GM19467 (cell line): ENCODE data around the gene SLC6A12.

Experiments
- ATAC-seq: cut with Tn5 transposase; IDR thresholded peaks from one replicate; pipeline ENCODE4 v1.9.1; 2021; ENCODE audit warnings: mild to moderate bottlenecking, moderate library complexity; ENCODE audit not compliant: unreplicated experiment

Gene SLC6A12

DNA sequence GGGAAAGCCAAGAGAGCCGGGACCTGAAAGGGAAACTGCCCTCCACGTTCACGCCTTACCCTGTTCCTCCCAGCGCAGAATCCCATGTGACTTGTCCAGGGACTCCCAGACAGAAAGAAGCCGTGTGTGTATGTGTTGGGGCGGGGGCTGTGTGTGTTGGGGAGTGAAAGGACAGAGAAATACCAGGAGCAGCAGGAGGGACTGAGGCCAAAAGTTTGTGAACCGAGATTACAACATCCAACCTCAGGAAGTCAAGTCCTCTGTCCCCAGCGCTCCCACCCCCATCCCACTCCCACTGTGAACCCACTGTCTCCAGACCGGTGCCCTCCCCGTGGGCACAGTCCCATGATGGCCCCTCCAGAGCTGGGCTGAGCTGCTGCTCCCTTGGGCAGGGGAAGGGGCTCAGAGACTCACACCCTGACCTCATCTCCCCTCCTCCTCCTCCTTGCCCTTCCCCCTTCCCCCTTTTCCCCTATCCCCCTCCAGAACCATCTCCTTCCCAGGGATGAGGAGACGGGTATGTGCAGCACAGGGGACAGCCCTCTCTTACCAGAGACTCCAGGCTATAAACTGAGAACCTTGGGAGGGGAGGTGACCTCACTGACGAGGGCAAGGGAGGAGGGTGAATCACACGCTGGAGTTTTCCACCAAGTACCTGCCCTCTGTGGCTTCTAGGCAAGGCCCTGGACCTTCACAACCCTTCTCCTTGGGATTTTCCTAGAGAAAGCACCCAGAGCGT is at the start of gene SLC6A12:
Gene SLC6A12, minus strand, starts transcription at position 155 of the 739 bp plus-strand sequence. CDS start 4,171 bp downstream, outside the sequence.
- ATAC-seq: no peak

DNA sequence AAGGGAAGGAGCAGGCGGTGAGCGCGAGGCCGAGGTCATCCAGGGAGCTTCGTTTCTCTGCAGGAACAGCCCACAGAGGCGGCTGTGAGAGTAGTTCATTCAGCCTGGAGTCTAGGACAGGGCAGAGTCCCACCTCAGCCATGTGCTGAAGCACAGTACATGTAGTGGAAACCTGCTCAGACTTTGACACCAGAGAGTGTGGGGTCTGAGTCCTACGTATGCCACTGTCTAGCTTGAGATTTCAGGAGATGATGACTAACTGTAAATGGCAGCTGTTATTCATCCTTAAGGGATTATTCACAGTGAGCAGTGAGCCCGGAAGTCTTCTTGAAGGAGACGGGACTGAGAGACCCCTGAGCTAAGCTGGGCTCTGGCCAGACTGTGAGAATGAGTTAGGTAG is 49.6 kb upstream of the SLC6A12 start:
- no peak for ATAC-seq

DNA sequence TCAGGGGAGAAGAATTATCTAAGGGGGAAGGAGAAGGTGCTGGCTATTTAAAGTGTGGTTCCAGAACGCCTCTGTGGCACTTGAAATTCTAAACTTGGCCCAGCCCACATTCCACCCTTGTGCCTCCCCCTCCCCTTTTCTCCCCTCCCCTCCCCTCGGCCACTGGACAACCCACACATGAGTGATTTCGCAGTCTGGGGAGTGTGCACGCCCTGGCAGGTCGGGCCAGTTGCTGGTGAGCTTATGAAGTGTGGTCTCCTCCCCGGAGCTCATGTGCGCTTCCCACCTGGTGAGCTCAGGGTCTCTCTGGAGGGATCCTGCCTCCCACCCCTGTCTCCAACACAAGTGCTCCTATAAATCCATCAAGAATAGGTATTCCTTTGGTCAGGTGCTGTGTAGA is 48.9 kb upstream of the SLC6A12 start, which contains the start of gene SLC6A13:
Gene SLC6A13, minus strand, starts transcription at position 20 of the 400 bp plus-strand sequence. CDS start 2,784 bp downstream, outside the sequence.
- ATAC-seq: no peak

DNA sequence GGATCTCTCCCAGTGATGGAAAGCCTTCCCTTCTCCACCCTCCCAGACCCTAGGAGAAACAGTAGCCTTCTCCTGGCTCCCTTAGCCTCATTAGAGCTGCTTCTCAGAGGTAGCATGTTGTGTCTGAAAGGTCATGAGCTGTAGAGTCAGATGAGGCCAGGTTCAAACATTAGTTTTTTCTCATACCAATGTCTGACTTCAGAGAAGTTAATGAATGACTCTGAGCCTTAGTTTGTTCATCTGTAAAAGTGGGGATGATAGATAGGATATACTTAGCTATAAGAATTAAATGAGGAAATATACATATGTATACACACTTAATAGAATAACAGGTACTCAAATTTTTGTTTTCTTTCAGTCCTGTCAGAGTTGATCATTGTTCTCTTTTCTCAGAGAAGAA is 48.2 kb upstream of the SLC6A12 start:
- ATAC-seq: no peak

DNA sequence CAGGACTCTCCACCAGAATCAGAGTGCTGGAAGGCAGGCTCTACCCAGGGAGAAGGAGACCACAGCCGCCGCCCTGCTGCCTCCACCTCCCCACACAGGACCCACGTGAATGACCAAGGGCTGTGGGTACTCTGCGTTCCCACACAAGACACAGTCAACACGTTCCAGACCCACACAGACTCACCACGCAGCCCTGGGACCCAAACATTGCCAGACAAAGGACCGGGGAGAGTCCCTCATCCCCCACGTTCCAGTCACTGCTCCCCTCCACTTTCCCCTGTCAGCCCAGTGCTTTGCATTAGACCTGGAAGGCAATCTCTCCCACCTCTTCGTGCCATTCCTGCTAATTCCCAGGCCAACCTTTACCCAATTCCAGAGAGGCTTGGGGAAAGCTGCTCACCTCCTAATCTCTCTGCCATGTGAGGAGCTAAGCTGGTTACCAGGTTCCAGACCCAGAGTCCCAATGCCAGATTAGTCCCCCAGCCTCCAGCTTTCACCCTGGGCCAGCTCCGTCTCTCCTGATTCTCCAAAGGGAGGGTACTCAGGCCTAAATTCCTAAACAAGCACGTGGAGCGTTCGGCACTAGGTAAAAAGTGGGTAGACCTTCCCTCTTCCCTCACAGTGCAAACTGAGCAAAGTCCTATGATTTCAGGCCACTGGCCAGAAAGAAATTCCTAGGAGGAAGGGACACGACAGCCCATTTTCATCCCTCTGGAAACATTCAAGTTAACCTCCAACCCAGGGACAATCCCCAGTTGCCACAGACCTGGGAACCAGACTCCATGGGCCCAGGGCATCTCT is 43.8 kb upstream of the SLC6A12 start:
- no peak for ATAC-seq

DNA sequence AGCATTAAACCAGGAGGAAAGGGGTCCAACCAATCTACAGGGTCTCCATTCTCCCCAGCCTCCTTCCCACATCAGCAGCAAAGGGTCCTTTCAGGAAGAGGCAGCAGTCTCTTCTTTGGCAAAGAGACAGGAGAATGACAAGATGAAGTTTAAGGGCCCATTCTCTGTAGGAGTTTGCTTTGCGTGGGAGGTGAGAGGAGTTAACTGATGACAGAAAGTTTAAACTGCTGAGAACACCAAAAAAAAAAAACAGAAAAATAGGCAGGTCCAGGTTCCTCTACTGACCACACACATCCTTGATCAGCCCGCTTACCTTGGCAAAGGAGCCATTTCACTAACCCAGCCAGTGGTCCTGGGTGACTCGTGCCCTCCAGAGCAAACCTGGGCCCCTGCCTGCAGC is 43.0 kb upstream of the SLC6A12 start:
- no peak for ATAC-seq

DNA sequence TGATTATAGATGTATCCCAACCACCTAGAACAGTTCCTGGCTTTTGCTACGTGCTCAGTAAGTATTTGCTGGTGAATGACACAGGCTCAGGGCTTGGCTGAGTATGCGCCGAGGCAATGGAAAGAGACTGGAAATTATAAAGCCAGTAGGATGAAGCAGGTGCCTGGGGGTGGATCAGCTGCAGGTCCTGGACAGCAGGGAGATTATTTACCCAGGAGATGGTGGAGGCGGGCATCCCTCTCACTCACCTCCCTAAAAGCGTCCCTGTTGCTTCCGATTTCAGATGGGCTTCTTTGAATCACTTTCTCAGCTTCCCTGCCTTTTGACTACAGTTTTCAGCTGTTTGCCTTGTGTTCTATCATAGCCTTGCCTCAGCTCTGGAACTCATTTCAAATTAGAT is 42.3 kb upstream of the SLC6A12 start:
- no peak for ATAC-seq

DNA sequence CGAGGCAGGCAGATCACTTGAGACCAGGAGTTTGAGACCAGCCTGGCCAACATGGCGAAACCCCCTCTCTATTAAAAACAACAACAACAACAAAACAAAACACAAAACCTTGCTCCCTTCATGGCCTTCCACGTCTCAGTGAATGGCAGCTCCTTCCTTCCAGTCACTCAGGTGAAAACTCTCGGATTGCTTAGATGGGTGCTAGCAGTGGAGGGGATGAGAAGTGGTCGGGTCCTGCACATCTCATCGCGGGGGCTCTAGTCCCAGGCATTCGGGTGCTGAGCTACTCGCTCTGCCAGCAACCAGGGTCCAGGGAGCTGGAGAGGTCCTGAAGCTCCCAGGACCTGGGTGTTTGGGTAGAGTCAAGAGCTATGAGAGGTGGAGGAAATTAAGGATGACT is 41.0 kb upstream of the SLC6A12 start:
- ATAC-seq: no peak

DNA sequence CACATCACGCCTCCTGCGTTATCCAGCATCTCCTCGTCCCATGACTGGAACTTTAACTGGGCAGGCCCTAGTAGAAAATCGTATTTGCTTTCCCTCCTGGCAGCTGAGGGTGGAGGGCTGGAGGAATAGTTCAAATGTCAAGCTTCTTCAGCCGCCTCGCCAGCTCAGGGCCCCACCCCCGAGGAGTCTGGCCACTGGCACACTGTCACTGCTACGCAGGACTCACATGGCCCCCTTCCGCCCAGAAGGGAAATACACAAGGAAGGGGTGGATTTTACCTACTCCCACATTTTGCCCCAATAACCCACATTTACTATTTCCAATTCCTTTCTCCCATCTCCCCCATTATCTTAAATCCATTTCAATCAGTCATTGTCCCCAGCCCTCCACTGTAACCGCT is 40.1 kb upstream of the SLC6A12 start:
- no peak for ATAC-seq

DNA sequence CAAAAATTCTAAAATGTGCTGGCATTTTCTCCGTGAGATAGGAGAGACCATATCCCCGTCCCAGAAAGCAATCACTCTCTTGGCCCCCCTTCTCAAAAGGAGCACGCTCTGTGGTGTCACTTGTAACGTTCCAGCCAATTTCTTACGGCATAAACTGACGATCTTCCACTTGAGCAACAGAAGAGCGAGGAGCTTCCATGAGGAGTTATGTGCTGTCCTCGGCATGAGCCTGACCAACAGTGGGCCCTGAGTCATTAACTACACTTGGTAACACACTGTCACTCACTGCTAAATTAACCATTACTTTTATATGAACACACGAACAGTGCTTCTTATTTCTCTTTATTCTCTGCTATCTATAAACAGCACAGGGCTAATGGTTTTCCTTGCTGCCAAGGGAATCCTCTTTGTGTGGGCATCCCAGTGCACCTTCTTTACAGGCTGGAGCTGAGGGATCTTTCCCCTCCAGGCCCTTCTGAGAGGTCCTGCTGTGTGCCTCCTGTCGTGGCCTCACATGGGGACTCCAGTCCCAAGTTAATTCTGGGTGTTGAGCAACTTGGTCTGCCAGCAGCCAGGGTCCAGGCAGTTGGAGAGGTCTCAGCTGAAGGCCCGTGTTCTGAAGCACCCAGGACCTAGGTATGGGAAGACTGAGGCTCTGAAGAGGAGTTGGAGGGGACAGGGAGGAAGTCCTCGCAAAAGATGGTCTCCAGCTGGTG is 39.3 kb upstream of the SLC6A12 start:
- no peak for ATAC-seq

DNA sequence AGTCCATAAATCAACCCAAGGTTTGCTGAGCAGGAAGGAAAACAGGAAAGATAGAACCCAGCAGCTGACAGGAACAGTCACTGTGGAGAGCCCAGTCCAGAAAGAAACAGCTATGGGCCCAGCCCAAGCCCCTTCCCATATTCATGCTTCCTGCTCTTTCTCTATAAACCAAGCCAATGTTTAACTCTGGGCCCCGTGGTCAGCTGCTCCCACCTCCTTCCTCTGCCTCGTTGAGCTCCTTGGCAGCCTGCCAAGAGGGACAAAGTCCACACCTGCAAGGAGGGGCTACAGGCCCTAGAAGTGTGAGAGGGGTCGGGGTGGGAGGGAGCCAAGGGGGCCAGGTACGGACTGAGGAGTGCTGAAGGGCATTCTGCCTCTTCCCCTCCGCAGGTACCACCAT is 38.7 kb upstream of the SLC6A12 start:
- ATAC-seq: no peak

DNA sequence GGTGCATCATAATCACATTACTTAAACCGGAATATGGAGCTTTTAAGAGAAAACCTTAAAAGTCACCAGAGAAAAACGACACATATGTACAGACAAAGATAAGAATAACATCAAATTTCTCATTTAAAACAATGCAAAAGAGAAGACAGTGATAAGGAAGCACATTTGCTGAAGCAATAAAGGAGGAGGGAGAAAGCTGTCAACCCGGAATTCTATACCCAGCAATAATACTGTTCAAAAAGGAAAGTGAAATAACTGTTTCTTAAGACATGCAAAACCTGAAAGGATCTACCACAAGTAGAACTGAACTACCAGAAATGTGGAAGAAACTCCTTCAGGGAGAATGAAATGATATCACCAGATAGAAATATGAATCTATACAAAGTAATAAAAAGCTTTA is 33.3 kb upstream of the SLC6A12 start:
- no peak for ATAC-seq

DNA sequence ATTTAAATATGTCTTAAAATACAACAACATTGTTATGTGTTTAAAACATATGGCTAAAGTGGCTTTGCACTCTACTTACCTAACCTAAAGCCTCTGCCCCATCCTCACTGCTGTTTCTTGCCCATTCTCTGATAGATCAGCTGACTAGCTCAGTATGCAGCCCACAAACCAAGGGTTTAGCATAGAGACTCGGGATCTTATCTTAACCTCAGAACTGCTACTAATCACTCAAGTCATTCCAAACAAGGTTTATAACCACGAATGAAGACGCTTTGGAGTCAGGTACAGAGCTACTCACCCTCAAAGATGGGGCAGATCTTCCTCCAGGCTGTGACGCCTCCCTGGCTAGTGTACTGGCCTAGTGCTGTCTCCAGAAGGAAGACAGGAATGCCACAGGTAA is 29.4 kb upstream of the SLC6A12 start:
- no peak for ATAC-seq

DNA sequence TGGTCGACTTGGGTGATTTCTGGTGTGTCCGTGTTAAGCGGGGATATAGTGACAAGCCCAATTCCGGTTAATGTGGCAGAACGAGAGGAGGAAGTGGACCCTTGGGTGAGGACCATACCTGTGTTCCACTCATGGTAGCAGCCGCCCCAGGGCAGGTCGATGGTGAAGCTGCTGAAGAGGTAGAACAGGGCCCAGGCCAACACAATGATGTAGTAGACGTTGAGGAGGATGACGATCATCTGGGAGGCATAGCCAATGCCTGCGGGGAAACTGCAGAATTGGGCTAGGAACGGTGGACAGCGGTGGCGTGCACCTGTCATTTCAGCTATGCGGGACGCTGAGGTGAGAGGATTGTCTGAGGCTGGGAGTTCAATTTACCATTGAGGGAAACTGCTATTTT is 28.5 kb upstream of the SLC6A12 start:
- ATAC-seq: no peak

DNA sequence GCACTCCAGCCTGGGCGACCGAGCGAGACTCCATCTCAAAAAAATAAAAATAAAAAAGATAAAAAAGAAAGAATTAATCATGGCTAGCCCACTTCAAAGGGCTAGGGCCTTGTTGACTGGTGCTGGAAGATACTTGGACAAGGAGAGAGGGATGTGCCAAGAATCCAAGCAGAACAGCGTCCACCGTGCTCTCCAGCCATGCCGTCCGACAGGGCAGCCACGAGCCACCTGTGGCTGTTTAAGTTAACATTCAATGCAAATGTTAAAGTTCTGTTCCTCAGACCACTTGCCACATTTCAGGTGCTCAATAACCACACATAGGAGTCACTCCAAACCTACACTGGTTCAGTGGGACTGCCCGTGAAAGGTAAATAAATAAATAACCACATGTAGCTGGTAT is 27.3 kb upstream of the SLC6A12 start:
- ATAC-seq: no peak

DNA sequence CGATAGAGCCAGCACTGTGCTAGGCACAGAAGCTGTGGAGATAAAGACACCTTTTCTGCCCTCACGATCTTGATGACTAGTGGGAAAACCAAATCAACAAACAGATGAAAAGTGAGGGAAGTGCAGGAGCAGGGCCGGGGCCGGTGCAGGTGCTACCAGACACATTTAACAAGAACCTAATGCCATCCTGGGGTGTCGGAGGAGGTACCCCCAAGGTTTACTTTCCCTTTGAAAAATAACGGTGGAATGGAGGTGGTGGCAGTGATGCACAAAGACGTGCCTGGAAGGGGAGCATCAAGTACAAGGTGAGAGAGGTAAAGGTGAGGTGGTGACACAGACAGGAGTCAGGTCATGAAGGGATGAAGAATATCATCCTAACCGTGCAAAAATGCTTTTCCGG is 26.6 kb upstream of the SLC6A12 start:
- ATAC-seq: no peak

DNA sequence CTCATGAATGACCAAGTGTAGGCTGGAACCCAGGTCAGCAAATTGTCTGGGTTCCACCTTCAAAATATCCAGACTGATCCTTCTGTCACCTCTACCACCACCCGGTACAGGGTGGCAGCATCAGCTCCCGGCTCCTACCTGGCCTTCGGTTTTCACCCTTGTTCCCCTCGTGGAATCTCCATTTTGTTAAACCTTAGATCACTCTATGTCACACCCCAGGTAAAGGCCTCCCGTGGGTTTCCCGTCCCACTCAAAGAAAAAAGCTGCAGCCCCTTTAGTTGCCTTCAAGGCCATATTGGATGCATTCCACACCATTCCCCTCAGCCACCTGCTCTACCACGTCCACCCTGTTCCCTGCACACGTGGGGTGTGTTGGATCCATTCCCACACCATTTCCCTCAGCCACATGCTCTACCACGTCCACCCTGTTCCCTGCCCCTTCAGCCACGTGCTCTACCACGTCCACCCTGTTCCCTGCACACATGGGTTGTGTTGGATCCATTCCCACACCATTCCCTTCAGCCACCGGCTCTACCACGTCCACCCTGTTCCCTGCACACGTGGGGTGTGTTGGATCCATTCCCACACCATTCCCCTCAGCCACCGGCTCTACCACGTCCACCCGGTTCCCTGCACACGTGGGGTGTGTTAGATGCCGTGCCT is 24.9 kb upstream of the SLC6A12 start:
- ATAC-seq: no peak

DNA sequence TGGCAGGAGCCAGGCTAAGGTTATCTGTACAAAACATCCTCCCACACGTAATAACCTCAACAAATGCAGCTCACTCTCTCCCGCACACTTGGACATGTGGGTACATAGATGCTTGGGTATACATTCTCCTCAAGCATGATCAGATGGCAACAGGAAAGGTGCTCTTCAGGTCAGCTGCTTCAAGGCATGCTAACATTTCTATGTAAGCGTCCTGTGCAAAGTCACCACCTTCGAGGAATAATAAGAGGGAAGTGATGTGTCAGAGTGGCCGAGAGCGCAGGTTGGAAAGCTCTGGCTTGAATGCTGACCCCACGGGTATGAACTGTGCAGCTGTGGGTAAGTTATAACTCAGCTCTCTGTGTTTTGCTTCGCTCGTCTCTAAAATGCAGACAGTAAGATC is 24.2 kb upstream of the SLC6A12 start:
- no peak for ATAC-seq

DNA sequence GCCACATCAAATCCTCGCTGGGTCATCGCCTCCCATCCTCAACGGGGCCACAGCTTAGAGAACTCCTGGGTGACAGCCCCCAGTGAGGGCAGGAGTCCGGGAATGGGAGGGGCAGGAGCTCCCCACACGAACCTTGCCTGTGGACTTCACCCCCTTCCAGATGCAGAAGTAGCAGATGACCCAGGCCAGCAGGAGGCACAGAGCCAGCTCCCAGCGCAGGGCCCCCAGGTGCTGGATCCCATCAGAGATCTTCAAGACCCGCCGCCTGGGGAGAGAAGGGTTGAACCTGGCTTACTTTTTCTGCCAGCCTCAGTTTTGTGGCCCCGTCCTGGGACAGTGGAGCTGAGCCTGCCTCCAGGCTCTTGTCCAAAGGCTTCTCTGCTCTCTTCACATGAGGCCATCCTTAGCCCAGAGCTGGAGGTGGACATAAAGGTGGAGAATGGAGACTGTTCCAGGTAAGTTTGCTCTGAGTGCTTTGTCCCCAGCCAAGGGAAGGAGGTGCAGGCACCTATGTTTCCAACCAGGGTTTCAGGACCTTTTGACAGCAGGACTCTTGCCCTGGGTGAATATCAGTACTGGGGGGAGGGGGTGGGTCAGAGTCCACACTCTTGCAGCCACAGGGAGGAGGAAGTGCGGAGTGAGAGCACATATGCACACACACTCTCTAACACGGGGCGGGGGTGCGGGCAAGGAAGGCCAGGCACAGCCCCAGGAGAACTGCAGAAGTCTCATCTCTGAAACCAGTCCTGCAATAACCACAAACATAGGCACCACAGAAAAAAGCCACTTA is 23.3 kb upstream of the SLC6A12 start:
- no peak for ATAC-seq

DNA sequence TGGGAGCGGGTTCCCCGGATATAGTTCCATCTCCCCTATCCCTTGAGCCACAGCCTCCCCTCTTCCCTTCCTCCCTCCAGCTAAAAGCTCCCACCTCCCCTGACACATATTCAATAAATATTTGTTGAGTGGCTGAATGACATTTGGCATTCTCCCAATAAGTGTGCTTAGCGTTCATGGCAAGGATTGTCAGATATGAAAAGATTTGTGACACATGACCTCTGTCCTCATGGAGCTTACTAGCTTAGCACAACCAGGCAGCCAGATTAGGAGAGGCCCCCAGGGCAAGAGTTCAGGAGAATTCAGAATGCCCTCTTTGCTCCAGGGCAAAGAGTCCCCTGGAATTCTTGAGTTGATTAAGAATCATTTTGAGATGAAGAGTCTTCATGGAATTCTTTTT is 22.5 kb upstream of the SLC6A12 start:
- ATAC-seq: no peak
